ENCODE measurements around the gene TOMM6.

- TF ChIP-seq CTCF (IDR thresholded peaks at IDR 0.05; ENCODE audit: insufficient read depth, low read length, poor library complexity, severe bottlenecking) (no peak), EZH2phosphoT487 (conservative IDR thresholded peaks at IDR 0.05; ENCODE audit: low read length) (no peak)
Observed at GRCh38 chr6:41746107-41746506, 41.4 kb upstream of the TOMM6 start.

All from SU-DHL-6 (cell line).